Spinal cord (tissue), 10 donors: ENCODE results near the gene PCED1A. TPM values are rescaled to one million over a fixed set of nuclear protein-coding genes. Genes with fewer than 3 reads are reported as not detected.

Source experiments
- DNase-seq, 6 donors: peaks; one replicate each; pipeline versions ENCODE4 v3.0.0 to v3.0.0-alpha.2; 2013 to 2015; ENCODE audit warnings: low spot score in 6 of 6, low read depth in 4 of 6
- H3K27ac ChIP-seq: one replicate; pipeline ENCODE4 v1.5.1; 2013; ENCODE audit warnings: low read depth, low read length, control low read depth
- H3K27me3 ChIP-seq: one replicate; pipeline ENCODE4 v1.6.1; 2013; ENCODE audit warnings: low read length; ENCODE audit not compliant: control insufficient read depth, insufficient read depth
- H3K36me3 ChIP-seq: one replicate; pipeline ENCODE4 v1.6.1; 2013; ENCODE audit warnings: low read length; ENCODE audit not compliant: control insufficient read depth, insufficient read depth
- H3K4me1 ChIP-seq: one replicate; pipeline ENCODE4 v1.6.1; 2013; ENCODE audit warnings: low read length; ENCODE audit not compliant: control insufficient read depth, insufficient read depth
- H3K4me3 ChIP-seq: one replicate; pipeline ENCODE4 v1.5.1; 2013; ENCODE audit warnings: low read depth, low read length, control low read depth
- H3K9me3 ChIP-seq: one replicate; pipeline ENCODE4 v1.6.1; 2013; ENCODE audit warnings: low read length; ENCODE audit not compliant: control insufficient read depth, insufficient read depth
- WGBS: methylation state at CpG from one replicate; pipeline ENCODE4 v1.1.5; 2013; ENCODE audit warnings: missing lambda C conversion rate; ENCODE audit not compliant: insufficient coverage; 5-methylcytosine and 5-hydroxymethylcytosine counted together
- polyA plus RNA-seq, 2 donors: library from polyadenylated mRNA; unstranded; fragments of 120-200 nt; gene quantifications; one replicate each; pipeline ENCODE4 v1.2.1, GENCODE V29; 2013; ENCODE audit not compliant: insufficient read length in 2 of 2
- total RNA-seq, 2 donors: library from RNA; depleted of rRNA in 1 of 2; stranded (reverse); fragments of 120-200 nt in 1 of 2; fragments of >200 nt in 1 of 2; gene quantifications; one replicate each; pipeline versions ENCODE4 v1.2.3 to v1.2.4, GENCODE V29; 2013 to 2014
- donor health status: healthy.

The PCED1A gene
- total and polyA plus RNA-seq, 4 donors = 15.7 to 64.9 (median 52.3) TPM

DNA sequence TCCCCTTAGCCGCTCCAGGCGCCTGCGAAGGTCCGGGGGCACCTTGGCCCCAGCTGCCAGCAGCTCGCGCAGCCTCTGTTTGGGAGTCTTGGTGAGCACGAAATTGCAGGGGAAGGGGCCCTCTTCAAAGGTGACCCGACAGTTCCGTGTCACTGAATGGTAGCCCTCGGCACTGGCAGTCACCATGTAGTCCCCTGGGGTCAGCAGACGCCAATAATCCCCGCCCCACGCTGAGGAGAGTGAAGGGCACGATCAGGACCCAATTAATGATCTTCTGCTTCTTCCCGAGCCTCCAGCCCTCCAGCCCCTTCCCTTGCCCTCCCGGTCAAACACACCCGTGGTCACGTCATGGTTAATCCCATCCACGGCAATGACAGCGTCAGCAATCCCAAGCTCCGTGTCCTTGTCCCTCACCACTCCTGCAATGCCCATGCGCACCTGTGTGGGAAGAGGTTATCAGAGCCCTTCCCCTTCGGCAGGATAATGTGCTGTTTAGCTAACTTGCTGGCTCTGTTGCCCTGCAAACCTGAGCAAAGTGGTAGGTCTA lies 46.2 kb downstream of the PCED1A start:
- Histone ChIP-seq H3K36me3 (peaks cover 41% of the 10 kb centered on the region), H3K9me3 (no peaks in the 10 kb centered on the region), H3K4me3 (no peak overlapping the region), H3K27me3 (peaks cover 4% of the 10 kb centered on the region), H3K4me1 (peaks cover 9% of the 10 kb centered on the region), H3K27ac (no peak overlapping the region)
- WGBS = 88% methylated on average over 16 of the region's 23 CpGs
- DNase-seq = no peak

DNA sequence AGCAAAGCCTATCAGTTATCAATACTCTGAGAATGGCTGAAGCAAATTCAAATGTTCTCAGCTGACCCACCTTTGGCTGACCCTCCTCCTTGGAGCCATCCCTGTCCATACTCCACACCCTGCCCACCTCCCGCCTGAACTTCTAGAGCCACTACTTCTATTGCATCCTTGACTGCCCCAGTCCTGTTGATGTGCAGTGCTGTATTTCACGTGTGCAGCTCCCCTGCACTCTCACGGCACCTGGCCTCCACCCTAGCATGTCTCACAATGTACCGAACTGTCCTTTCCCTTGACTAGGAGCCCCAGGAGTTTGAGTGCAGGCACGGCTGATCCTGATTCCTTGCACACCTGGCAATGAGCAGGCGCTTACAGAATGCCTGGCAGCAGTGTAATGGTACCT lies 47.0 kb downstream of the PCED1A start:
- H3K36me3 ChIP-seq = peaks cover 38% of the 10 kb centered on the region
- 93% methylated on average over 6 of the region's 6 CpGs for WGBS
- peaks cover 1% of the 10 kb centered on the region for H3K4me1 ChIP-seq
- no peaks in the 10 kb centered on the region for H3K27me3 ChIP-seq
- DNase-seq = no peak
- H3K4me3 ChIP-seq = no peak overlapping the region
- peaks cover 1% of the 10 kb centered on the region for H3K9me3 ChIP-seq
- no peak overlapping the region for H3K27ac ChIP-seq

Other genes starting within 250 kb of the PCED1A start
- 100 to 1,000 TPM; 120 to 183 TPM for gene NOP56, start 188.0 kb downstream of the PCED1A start, total RNA-seq
- 100 to 1,000 TPM; 246 to 261 TPM for gene NOP56, start 188.0 kb downstream of the PCED1A start, polyA plus RNA-seq
- gene IDH3B, start 176.4 kb downstream of the PCED1A start, total RNA-seq = 100 to 1,000 TPM in 1 of 2 donors, 10 to 100 TPM in 1; 78.7 to 105 TPM
- gene IDH3B, start 176.4 kb downstream of the PCED1A start, polyA plus RNA-seq = 100 to 1,000 TPM; 119 to 130 TPM
- 10 to 100 TPM; 10.2 to 17.4 TPM for gene EBF4, start 147.9 kb downstream of the PCED1A start, total RNA-seq
- gene EBF4, start 147.9 kb downstream of the PCED1A start, polyA plus RNA-seq = 10 to 100 TPM; 86.4 to 91.0 TPM
- gene CPXM1, start 40.0 kb downstream of the PCED1A start, total RNA-seq = 100 to 1,000 TPM in 1 of 2 donors, 10 to 100 TPM in 1; 37.1 to 163 TPM
- gene CPXM1, start 40.0 kb downstream of the PCED1A start, polyA plus RNA-seq = 10 to 100 TPM; 55.9 to 84.9 TPM
- not detected for gene C20orf141, start 25.7 kb downstream of the PCED1A start, total RNA-seq
- gene C20orf141, start 25.7 kb downstream of the PCED1A start, polyA plus RNA-seq = not detected
- gene TMEM239, start 24.3 kb downstream of the PCED1A start, total RNA-seq = not detected
- gene TMEM239, start 24.3 kb downstream of the PCED1A start, polyA plus RNA-seq = not detected
- 10 to 100 TPM; 35.3 to 57.0 TPM for gene VPS16, start 90 bp upstream of the PCED1A start, total RNA-seq
- 10 to 100 TPM; 65.5 to 71.6 TPM for gene VPS16, start 90 bp upstream of the PCED1A start, polyA plus RNA-seq
- gene PTPRA, start 32.8 kb upstream of the PCED1A start, total RNA-seq = 100 to 1,000 TPM; 113 to 171 TPM
- 100 to 1,000 TPM; 160 to 182 TPM for gene PTPRA, start 32.8 kb upstream of the PCED1A start, polyA plus RNA-seq
- under 1 TPM in 1 of 2 donors, not detected in 1; 0.44 TPM for gene GNRH2, start 203.0 kb upstream of the PCED1A start, total RNA-seq
- gene GNRH2, start 203.0 kb upstream of the PCED1A start, polyA plus RNA-seq = 1 to 10 TPM in 1 of 2 donors, under 1 TPM in 1; 0.68 to 1.8 TPM
- gene MRPS26, start 205.4 kb upstream of the PCED1A start, total RNA-seq = 10 to 100 TPM; 24.1 to 63.7 TPM
- gene MRPS26, start 205.4 kb upstream of the PCED1A start, polyA plus RNA-seq = 10 to 100 TPM; 84.3 to 91.1 TPM
- under 1 TPM in 1 of 2 donors, not detected in 1; 0.33 TPM for gene OXT, start 231.0 kb upstream of the PCED1A start, total RNA-seq
- gene OXT, start 231.0 kb upstream of the PCED1A start, polyA plus RNA-seq = under 1 TPM in 1 of 2 donors, not detected in 1; 0.32 TPM
- gene AVP, start 244.1 kb upstream of the PCED1A start, total RNA-seq = not detected
- gene AVP, start 244.1 kb upstream of the PCED1A start, polyA plus RNA-seq = not detected